Measurements from ENCODE around the gene NRBP1.

GRCh38 chr2:27428978-27429541 lies 629 bp downstream of the NRBP1 start:
- TF ChIP-seq CTCF (IDR thresholded peaks at IDR 0.05; ENCODE audit: poor library complexity) (no peak), EZH2 (IDR thresholded peaks at IDR 0.05; ENCODE audit: borderline replicate concordance) (no peak), EZH2phosphoT487 (IDR thresholded peaks at IDR 0.05; ENCODE audit: low read depth, severe bottlenecking, unreplicated experiment) (no peak)
